HG02571 (cell line): ENCODE data around the gene RPS3A.
"Not testable (repeated sequence)": the region's sequence is repeated elsewhere in the genome, so short reads cannot be mapped to it uniquely, and the experiment has no call there.

Experiments
- ATAC-seq: cut with Tn5 transposase; IDR thresholded peaks from one replicate; pipeline ENCODE4 v1.9.1; 2021; ENCODE audit warnings: mild to moderate bottlenecking, moderate library complexity; ENCODE audit not compliant: unreplicated experiment

RPS3A gene

GRCh38 chr4:151099229-151099975 lies at the start of gene RPS3A:
Gene RPS3A, plus strand, starts transcription at chr4:151099628. Its CDS starts 25 bp downstream, at chr4:151099653.
- peak; percentile 96 for ATAC-seq

- ATAC-seq, result no peak
These were observed 46.6 kb upstream of the RPS3A start for GRCh38 chr4:151052785-151053184.

GRCh38 chr4:151055539-151055938 lies 43.9 kb upstream of the RPS3A start:
- no peak for ATAC-seq

- ATAC-seq, result not testable (repeated sequence)
These were observed 36.3 kb upstream of the RPS3A start for GRCh38 chr4:151063143-151063542.

- ATAC-seq, result no peak
These were observed 32.0 kb upstream of the RPS3A start for GRCh38 chr4:151067316-151067970.

- no peak for ATAC-seq
These were observed 25.0 kb upstream of the RPS3A start for GRCh38 chr4:151074416-151074916.

- not testable (repeated sequence) for ATAC-seq
These were observed 21.4 kb upstream of the RPS3A start for GRCh38 chr4:151077978-151078377.

- no peak for ATAC-seq
These were observed 12.0 kb upstream of the RPS3A start for GRCh38 chr4:151087467-151087866.

- no peak for ATAC-seq
These were observed 8.4 kb upstream of the RPS3A start for GRCh38 chr4:151091047-151091446.

- no peak for ATAC-seq
These were observed 6.9 kb upstream of the RPS3A start for GRCh38 chr4:151092488-151092887.

- ATAC-seq, result no peak
These were observed 6.2 kb upstream of the RPS3A start for GRCh38 chr4:151093203-151093602.

GRCh38 chr4:151094290-151094751 lies 5.1 kb upstream of the RPS3A start:
- ATAC-seq, result no peak

- ATAC-seq, result no peak
These were observed 4.3 kb upstream of the RPS3A start for GRCh38 chr4:151095142-151095541.

GRCh38 chr4:151097759-151098158 lies 1.7 kb upstream of the RPS3A start:
- ATAC-seq, result no peak

- no peak for ATAC-seq
These were observed 524 bp upstream of the RPS3A start for GRCh38 chr4:151098979-151099228.

GRCh38 chr4:151099976-151100417 lies 569 bp downstream of the RPS3A start:
- ATAC-seq, result no peak

- no peak for ATAC-seq
These were observed 1.1 kb downstream of the RPS3A start for GRCh38 chr4:151100531-151100930.

- no peak for ATAC-seq
These were observed 4.3 kb downstream of the RPS3A start for GRCh38 chr4:151103758-151104157.

- no peak for ATAC-seq
These were observed 5.2 kb downstream of the RPS3A start for GRCh38 chr4:151104621-151105020.

GRCh38 chr4:151105454-151106032 lies 6.1 kb downstream of the RPS3A start:
- no peak for ATAC-seq

- no peak for ATAC-seq
These were observed 7.6 kb downstream of the RPS3A start for GRCh38 chr4:151107063-151107462.

GRCh38 chr4:151110236-151110635 lies 10.8 kb downstream of the RPS3A start:
- no peak for ATAC-seq
